PC-9 (cell line): Measurements from ENCODE around the gene HES4.

Source experiments
- EZH2 ChIP-seq: fragments of 200-600 bp; sonication (generic); IDR thresholded peaks from 2 replicates; pipeline ENCODE4 v1.8.0; 2017; ENCODE audit warnings: antibody characterized with exemption, low read depth
- TF ChIP-seq, protein P1 (sequence below): fragments of 200-600 bp; sonication (generic); conservative IDR thresholded peaks from 2 replicates; pipeline ENCODE4 v1.6.1; 2017; ENCODE audit warnings: mixed run types, antibody characterized with exemption, mild to moderate bottlenecking, moderate library complexity

DNA sequence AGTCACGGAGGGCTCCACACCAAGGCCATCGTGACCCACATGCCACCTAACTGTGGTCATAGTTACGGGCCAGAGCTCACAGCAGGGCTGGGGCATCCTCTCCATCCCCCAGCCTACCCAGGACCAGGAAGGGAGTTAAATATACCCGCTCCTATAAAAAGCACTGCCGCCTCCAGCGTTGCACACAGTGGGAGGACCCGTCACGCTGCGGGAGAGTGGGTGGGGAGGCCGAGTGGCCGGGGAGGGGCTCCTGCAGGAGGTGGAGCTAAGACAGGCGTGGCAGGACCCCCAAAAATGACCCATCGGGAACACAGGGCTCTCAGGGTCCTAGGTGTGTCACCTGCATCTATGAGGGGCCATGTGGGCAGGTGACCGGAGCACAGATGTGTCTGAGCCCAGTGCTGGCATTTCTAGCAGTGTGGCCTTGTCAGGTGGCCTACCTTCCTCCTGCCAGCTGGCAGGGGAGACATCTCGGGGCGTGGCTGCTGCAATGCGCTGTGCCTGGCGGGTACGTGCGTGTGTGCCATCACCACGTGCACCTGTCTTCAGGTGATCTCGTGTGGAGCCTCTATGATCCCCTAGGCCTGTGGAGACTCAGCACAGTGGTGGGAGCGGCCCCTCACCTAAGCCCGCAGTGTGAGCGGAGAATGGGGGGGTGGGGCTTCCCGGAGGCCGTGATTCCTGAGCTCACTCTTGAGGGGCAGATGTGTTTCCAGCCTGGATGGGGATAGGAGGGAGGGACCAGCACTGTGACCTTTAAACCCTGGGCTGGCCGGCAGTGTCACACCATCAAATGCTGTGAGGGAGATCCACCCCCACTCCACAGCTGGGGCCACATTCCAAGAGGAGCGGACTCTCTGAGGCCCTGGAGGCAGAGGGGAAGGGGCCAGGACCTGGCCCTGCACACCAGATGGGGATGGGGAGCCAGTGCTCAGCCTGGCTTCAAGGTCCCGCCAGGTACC, 37.8 kb upstream of the HES4 start:
- TF ChIP-seq, protein P1, sequence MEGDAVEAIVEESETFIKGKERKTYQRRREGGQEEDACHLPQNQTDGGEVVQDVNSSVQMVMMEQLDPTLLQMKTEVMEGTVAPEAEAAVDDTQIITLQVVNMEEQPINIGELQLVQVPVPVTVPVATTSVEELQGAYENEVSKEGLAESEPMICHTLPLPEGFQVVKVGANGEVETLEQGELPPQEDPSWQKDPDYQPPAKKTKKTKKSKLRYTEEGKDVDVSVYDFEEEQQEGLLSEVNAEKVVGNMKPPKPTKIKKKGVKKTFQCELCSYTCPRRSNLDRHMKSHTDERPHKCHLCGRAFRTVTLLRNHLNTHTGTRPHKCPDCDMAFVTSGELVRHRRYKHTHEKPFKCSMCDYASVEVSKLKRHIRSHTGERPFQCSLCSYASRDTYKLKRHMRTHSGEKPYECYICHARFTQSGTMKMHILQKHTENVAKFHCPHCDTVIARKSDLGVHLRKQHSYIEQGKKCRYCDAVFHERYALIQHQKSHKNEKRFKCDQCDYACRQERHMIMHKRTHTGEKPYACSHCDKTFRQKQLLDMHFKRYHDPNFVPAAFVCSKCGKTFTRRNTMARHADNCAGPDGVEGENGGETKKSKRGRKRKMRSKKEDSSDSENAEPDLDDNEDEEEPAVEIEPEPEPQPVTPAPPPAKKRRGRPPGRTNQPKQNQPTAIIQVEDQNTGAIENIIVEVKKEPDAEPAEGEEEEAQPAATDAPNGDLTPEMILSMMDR: no peak
- TF ChIP-seq EZH2: no peak
